ENCODE data around the gene RAI14.
"Not testable (repeated sequence)": the region's sequence is repeated elsewhere in the genome, so short reads cannot be mapped to it uniquely, and the experiment has no call there.

Gene RAI14

GRCh38 chr5:34778091-34778850 lies 122.1 kb downstream of the RAI14 start:
- DNase-seq = no peak

- not testable (repeated sequence) for DNase-seq
Observed at GRCh38 chr5:34783892-34784291, 127.8 kb downstream of the RAI14 start.

GRCh38 chr5:34787035-34787434 lies 130.9 kb downstream of the RAI14 start:
- no peak for DNase-seq

GRCh38 chr5:34789021-34789531 lies 132.9 kb downstream of the RAI14 start:
- no peak for DNase-seq

- DNase-seq = no peak
Observed at GRCh38 chr5:34789639-34790038, 133.5 kb downstream of the RAI14 start.

- DNase-seq = no peak
Observed at GRCh38 chr5:34790069-34790468, 133.9 kb downstream of the RAI14 start.

- no peak for DNase-seq
Observed at GRCh38 chr5:34791761-34792244, 135.7 kb downstream of the RAI14 start.

- DNase-seq = no peak
Observed at GRCh38 chr5:34802834-34803563, 146.9 kb downstream of the RAI14 start.

- DNase-seq = no peak
Observed at GRCh38 chr5:34803974-34804732, 148.0 kb downstream of the RAI14 start.

GRCh38 chr5:34804913-34805312 lies 148.8 kb downstream of the RAI14 start:
- no peak for DNase-seq

GRCh38 chr5:34806532-34806931 lies 150.4 kb downstream of the RAI14 start:
- DNase-seq = no peak

GRCh38 chr5:34811706-34812105 lies 155.6 kb downstream of the RAI14 start:
- no peak for DNase-seq

GRCh38 chr5:34813509-34813908 lies 157.4 kb downstream of the RAI14 start:
- no peak for DNase-seq

GRCh38 chr5:34817558-34818351 lies 161.6 kb downstream of the RAI14 start:
- no peak for DNase-seq

GRCh38 chr5:34818717-34819116 lies 162.6 kb downstream of the RAI14 start:
- DNase-seq = no peak

GRCh38 chr5:34820593-34820992 lies 164.5 kb downstream of the RAI14 start:
- no peak for DNase-seq

- no peak for DNase-seq
Observed at GRCh38 chr5:34822956-34823715, 167.0 kb downstream of the RAI14 start.

GRCh38 chr5:34826347-34826746 lies 170.2 kb downstream of the RAI14 start:
- DNase-seq = no peak

GRCh38 chr5:34827588-34828506 lies 171.7 kb downstream of the RAI14 start:
- no peak for DNase-seq

- DNase-seq = not testable (repeated sequence)
Observed at GRCh38 chr5:34830827-34831226, 174.7 kb downstream of the RAI14 start.

Data from midbrain (tissue), 1 donor.